ENCODE results near the gene RAB35.

Gene RAB35

DNA sequence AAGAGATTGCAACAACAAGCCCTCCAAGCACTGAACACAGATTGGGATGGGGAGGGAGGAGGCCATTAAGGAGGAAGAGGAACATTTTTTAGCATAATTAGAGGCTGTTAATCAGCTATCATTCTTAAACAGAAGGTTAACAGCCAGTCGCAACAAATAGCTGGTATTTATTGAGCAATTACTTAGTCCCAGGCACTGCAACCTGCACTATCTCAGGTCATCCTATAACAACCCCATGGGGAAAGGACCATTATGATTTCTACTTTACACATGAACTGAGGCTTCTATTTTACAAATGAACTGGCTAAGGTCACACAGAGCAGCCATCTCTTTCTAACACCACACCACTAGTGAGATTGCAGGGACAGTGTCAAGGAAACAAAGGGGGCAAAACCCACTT, 10.4 kb downstream of the RAB35 start:
- TF ChIP-seq FOXM1 (IDR thresholded peaks at IDR 0.05; ENCODE audit: borderline replicate concordance, low read depth), result no peak
- no peak for TF ChIP-seq NFIC (IDR thresholded peaks at IDR 0.05)
- no peak for TF ChIP-seq EGR1 (IDR thresholded peaks at IDR 0.05)
- TF ChIP-seq ZBTB7A (IDR thresholded peaks at IDR 0.05; ENCODE audit: low read depth), result no peak
- TF ChIP-seq CEBPB (IDR thresholded peaks at IDR 0.05), result no peak

DNA sequence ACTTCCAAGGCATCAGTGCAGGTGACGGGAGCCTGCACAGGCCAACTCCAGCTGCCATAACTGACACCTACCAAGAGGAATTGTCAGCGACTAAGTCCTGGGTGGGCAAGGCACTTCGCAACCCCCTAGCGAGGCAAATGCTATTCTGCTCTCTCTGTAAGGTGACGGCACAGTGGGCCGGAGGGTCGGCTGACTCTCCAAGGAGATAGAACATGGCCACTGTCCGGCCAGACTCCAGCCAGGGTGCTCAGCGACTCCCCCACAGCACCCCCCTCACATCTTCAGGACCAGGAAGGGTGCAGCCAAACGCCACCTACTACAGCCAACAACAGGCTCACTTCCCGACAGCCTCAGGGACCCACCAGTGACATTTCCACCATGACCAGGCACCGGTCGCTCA, 13.2 kb downstream of the RAB35 start:
- TF ChIP-seq TCF12 (IDR thresholded peaks at IDR 0.05; ENCODE audit: low read depth) (no peak), NFIC (IDR thresholded peaks at IDR 0.05) (no peak), EP300 (IDR thresholded peaks at IDR 0.05; ENCODE audit: borderline replicate concordance) (no peak), EGR1 (IDR thresholded peaks at IDR 0.05) (no peak)
- TF ChIP-seq, protein P1, sequence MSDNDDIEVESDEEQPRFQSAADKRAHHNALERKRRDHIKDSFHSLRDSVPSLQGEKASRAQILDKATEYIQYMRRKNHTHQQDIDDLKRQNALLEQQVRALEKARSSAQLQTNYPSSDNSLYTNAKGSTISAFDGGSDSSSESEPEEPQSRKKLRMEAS (IDR thresholded peaks at IDR 0.05), result no peak
- TF ChIP-seq, protein P2, sequence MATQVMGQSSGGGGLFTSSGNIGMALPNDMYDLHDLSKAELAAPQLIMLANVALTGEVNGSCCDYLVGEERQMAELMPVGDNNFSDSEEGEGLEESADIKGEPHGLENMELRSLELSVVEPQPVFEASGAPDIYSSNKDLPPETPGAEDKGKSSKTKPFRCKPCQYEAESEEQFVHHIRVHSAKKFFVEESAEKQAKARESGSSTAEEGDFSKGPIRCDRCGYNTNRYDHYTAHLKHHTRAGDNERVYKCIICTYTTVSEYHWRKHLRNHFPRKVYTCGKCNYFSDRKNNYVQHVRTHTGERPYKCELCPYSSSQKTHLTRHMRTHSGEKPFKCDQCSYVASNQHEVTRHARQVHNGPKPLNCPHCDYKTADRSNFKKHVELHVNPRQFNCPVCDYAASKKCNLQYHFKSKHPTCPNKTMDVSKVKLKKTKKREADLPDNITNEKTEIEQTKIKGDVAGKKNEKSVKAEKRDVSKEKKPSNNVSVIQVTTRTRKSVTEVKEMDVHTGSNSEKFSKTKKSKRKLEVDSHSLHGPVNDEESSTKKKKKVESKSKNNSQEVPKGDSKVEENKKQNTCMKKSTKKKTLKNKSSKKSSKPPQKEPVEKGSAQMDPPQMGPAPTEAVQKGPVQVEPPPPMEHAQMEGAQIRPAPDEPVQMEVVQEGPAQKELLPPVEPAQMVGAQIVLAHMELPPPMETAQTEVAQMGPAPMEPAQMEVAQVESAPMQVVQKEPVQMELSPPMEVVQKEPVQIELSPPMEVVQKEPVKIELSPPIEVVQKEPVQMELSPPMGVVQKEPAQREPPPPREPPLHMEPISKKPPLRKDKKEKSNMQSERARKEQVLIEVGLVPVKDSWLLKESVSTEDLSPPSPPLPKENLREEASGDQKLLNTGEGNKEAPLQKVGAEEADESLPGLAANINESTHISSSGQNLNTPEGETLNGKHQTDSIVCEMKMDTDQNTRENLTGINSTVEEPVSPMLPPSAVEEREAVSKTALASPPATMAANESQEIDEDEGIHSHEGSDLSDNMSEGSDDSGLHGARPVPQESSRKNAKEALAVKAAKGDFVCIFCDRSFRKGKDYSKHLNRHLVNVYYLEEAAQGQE (IDR thresholded peaks at IDR 0.05; ENCODE audit: low read depth), result no peak
- TF ChIP-seq, protein P3, sequence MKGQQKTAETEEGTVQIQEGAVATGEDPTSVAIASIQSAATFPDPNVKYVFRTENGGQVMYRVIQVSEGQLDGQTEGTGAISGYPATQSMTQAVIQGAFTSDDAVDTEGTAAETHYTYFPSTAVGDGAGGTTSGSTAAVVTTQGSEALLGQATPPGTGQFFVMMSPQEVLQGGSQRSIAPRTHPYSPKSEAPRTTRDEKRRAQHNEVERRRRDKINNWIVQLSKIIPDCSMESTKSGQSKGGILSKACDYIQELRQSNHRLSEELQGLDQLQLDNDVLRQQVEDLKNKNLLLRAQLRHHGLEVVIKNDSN (IDR thresholded peaks at IDR 0.05), result no peak

DNA sequence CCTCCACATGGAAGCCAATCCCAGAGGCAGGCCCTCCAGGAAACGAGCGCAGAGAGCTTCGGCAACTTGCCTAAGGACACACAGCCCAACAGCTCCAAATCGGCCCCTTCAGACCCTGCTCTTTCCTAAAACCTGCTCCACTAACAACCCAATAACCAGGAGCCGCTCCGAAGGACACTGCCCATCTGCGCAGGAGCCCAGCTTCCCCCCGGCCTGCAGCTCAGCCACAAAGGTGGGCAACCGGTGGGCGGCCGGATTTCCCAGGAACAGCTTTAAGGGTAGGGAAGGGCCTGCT, 13.6 kb downstream of the RAB35 start:
- TF ChIP-seq TCF12 (IDR thresholded peaks at IDR 0.05; ENCODE audit: low read depth) (no peak), YY1 (IDR thresholded peaks at IDR 0.05; ENCODE audit: low read depth) (no peak), FOXM1 (IDR thresholded peaks at IDR 0.05; ENCODE audit: borderline replicate concordance, low read depth) (no peak), CREB1 (IDR thresholded peaks at IDR 0.05; ENCODE audit: low read depth) (no peak)

DNA sequence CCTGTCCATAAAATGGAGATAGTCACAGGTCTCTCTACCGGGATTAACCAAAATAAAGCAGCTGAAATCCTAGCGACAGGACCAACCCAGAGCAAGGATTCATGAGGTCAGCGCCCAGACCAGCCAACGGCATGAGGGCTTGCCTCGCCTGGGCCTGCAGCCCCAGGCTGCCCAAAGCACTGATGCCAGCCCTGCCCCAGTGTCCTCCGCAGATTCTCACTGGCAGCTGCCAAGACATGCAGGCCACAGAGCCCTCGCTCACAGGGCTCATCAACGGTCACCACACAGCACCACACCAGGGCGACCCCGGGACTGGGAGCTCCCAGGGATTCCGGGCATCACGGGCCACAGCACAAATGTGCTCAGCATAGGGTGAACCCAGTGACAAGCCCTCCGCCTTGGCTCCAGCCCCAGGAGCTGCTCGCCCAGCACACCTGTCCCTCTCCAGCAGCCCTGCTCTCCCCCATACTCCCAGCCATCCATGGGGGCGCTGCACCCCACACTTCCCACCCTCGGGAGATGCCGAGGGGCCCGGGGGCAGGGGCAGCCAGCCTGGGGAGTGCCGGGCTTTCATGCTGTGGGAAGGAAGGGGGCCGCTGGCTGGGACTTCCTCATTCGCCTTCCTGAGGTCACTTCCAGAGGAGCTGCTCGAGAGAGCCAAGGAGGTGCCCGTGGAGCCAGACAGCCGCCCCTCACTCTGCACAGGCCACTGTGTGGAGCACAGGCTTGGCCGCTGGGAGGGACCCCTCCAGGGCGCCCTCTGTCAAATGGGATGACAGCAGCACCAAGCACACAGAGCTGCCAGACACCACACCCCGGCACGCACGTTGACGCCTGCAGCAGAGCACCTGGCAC, 14.1 kb downstream of the RAB35 start:
- TF ChIP-seq, protein P2 (IDR thresholded peaks at IDR 0.05; ENCODE audit: low read depth), result no peak
- TF ChIP-seq, protein P1 (IDR thresholded peaks at IDR 0.05), result no peak
- TF ChIP-seq TCF12 (IDR thresholded peaks at IDR 0.05; ENCODE audit: low read depth) (no peak), TEAD4 (IDR thresholded peaks at IDR 0.05) (no peak), YY1 (IDR thresholded peaks at IDR 0.05; ENCODE audit: low read depth) (no peak), CREB1 (IDR thresholded peaks at IDR 0.05; ENCODE audit: low read depth) (no peak), FOXM1 (IDR thresholded peaks at IDR 0.05; ENCODE audit: borderline replicate concordance, low read depth) (no peak), EGR1 (IDR thresholded peaks at IDR 0.05) (no peak), EP300 (IDR thresholded peaks at IDR 0.05; ENCODE audit: borderline replicate concordance) (no peak), ZBTB7A (IDR thresholded peaks at IDR 0.05; ENCODE audit: low read depth) (no peak), NFIC (IDR thresholded peaks at IDR 0.05) (no peak), TAF1 (IDR thresholded peaks at IDR 0.05; ENCODE audit: low read depth) (no peak), RAD21 (IDR thresholded peaks at IDR 0.05; ENCODE audit: low read depth) (no peak), CEBPB (IDR thresholded peaks at IDR 0.05) (no peak)
- TF ChIP-seq, protein P3 (IDR thresholded peaks at IDR 0.05), result no peak

DNA sequence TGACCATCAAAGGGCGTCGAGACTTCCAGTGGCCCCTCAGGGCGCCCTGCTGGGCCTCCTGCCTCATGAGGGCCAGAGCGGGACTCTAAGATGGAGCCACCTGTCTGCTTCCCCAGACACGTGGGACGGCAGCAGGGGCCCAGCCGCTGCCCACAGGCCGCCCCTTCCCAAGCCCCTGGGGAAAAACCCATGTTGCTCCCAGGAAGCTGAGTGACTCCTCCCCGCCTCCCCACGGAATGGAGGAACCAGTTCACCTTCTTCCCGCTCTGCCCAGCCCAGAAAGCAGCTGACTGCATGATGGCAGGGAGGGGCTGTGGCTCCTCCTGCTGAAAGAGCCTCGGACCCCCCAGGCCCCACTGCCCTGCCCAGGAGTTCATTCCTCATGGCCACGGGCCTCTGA, 14.9 kb downstream of the RAB35 start:
- no peak for TF ChIP-seq NFIC (IDR thresholded peaks at IDR 0.05)

DNA sequence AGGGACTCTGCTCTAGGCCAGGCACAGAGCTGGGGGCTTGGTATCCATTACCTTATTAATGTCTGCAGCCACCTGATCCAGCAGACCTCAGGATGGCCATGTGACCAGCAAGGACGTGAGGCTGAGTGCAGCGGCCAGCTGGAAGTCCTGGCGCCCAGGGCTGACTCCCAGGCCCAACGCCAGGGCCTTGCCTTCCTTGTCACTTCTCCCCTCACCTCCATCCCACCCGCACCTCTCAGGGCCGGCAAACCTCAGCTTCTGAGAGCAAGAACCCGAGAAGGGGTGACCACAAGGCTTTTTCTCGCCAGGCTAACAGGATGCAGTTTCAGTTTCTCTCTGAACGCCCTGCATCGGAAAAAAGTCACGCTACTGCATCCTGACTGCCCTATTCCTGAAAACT, 15.4 kb downstream of the RAB35 start:
- TF ChIP-seq, protein P3 (IDR thresholded peaks at IDR 0.05), result no peak
- TF ChIP-seq NFIC (IDR thresholded peaks at IDR 0.05) (no peak), TAF1 (IDR thresholded peaks at IDR 0.05; ENCODE audit: low read depth) (no peak), CEBPB (IDR thresholded peaks at IDR 0.05) (no peak), EGR1 (IDR thresholded peaks at IDR 0.05) (no peak), EP300 (IDR thresholded peaks at IDR 0.05; ENCODE audit: borderline replicate concordance) (no peak), TEAD4 (IDR thresholded peaks at IDR 0.05) (no peak), ZBTB7A (IDR thresholded peaks at IDR 0.05; ENCODE audit: low read depth) (no peak)
- TF ChIP-seq, protein P2 (IDR thresholded peaks at IDR 0.05; ENCODE audit: low read depth), result no peak
- TF ChIP-seq, protein P1 (IDR thresholded peaks at IDR 0.05), result no peak

Data from Ishikawa (cell line).